Measurements from ENCODE around the gene PPM1F.

The PPM1F gene

DNA sequence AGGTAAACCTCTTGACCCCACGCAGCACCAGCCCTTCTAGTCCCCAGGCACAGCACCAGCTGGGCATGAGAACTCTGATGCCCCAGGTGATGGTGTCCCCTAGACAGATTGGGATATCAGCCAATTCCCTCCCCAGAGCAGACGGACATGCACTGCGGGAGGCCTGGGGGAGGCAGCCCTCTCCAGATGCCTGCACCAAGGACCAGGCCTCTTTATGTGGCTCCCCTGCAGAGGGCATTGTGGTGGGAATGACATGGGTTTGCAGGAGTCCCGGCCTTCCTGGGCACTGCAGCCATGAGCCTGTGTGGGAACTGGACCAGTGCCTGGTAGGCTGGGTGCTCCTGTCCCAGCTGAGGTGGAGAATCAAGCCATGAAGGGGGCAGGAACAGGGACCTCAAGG is 25.9 kb downstream of the PPM1F start:
- no peak for DNase-seq (ENCODE audit: low read depth)

DNA sequence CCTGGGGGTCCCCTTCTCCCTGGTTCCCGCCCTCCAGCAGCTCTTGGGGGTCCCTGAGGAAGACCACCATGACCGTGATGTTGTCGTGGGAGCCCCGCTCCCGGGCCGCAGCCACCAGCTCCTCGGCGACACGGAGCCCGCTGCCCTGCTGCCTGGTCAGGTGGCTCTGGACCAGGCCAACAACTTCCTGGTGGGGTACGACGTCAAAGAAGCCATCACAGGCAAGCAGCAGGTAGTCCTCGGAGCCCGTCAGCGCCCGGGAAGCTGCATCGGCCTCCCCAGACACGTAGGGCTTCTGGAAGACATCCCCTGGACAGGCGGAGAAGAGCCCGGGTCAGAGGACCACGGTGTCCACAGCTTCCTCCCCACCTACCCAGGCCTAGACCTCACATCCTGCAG is 29.5 kb downstream of the PPM1F start:
- no peak for DNase-seq (ENCODE audit: low read depth)
- H3K4me3 ChIP-seq (ENCODE audit: control insufficient read depth, low read depth, low read length) = no peak overlapping the region
- TF ChIP-seq, protein P1, sequence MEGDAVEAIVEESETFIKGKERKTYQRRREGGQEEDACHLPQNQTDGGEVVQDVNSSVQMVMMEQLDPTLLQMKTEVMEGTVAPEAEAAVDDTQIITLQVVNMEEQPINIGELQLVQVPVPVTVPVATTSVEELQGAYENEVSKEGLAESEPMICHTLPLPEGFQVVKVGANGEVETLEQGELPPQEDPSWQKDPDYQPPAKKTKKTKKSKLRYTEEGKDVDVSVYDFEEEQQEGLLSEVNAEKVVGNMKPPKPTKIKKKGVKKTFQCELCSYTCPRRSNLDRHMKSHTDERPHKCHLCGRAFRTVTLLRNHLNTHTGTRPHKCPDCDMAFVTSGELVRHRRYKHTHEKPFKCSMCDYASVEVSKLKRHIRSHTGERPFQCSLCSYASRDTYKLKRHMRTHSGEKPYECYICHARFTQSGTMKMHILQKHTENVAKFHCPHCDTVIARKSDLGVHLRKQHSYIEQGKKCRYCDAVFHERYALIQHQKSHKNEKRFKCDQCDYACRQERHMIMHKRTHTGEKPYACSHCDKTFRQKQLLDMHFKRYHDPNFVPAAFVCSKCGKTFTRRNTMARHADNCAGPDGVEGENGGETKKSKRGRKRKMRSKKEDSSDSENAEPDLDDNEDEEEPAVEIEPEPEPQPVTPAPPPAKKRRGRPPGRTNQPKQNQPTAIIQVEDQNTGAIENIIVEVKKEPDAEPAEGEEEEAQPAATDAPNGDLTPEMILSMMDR (IDR thresholded peaks at IDR 0.05; ENCODE audit: control insufficient read depth, insufficient read depth, low read depth, low read length, missing control alignments) = no peak

More for the DNA sequence above, 25.9 kb downstream of the PPM1F start:
- no peak overlapping the region for H3K4me3 ChIP-seq (ENCODE audit: control insufficient read depth, low read depth, low read length)
- TF ChIP-seq, protein P1 (IDR thresholded peaks at IDR 0.05; ENCODE audit: control insufficient read depth, insufficient read depth, low read depth, low read length, missing control alignments) = no peak

DNA sequence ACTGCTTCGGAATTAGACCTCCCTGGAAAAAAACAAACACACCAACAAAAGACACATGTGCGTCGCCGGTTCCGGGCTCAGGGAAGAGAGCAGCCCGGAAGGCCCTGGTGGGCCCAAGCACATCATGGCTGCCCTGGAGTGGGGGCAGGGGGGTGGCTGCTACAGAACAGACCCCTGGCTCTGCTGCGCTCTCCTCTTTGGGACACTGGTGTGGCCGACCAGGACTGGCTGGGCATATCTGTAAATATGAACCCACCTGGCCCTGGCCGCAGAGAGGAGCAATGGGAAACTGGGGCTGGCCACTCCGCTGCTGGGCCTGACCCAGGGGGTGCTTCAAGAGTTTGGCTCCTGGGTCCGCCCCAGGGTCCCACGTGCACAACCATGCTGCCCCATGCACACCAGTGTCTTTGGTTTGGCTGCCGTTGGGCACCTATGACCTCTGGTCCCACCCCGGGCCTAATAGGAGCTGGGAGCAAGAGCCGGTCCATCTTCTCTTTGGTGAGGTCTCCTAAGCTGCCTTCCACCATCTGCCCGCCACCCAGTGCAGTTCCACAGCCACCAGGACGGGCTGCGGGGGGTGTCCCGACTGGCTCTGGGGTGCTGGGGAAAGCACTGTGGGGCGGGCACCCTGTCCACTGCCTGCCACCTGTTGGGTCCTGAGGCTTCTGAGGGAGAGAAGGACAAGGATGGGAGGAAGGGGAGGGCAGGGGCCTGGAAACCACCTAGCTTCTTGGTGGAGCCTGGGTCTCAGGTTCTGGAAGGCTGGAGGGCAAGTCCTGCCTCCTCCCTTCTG is 30.1 kb downstream of the PPM1F start:
- DNase-seq (ENCODE audit: low read depth) = no peak
- TF ChIP-seq, protein P1 (IDR thresholded peaks at IDR 0.05; ENCODE audit: control insufficient read depth, insufficient read depth, low read depth, low read length, missing control alignments) = no peak
- H3K4me3 ChIP-seq (ENCODE audit: control insufficient read depth, low read depth, low read length) = no peak overlapping the region

DNA sequence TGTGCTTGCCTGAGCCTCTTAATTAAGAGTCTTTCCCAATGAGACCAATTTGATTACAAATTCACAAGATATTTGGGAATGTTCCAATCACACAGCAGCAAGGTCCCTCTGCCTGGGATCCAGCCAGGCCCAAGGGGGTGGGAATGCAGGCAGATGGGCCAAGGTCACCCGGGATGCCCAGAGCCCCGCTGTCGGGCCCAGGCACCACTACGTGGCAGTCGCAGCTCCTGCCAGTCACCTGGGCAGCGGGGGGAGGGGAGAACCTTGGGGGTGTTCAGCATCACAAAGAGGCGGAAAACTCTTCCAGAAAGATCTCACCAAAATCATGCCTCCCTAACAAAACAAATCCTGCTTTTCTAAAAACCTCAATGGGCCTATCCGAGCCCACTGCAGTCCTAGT is 30.9 kb downstream of the PPM1F start:
- TF ChIP-seq, protein P1 (IDR thresholded peaks at IDR 0.05; ENCODE audit: control insufficient read depth, insufficient read depth, low read depth, low read length, missing control alignments) = no peak
- no peak overlapping the region for H3K4me3 ChIP-seq (ENCODE audit: control insufficient read depth, low read depth, low read length)
- no peak for DNase-seq (ENCODE audit: low read depth)

DNA sequence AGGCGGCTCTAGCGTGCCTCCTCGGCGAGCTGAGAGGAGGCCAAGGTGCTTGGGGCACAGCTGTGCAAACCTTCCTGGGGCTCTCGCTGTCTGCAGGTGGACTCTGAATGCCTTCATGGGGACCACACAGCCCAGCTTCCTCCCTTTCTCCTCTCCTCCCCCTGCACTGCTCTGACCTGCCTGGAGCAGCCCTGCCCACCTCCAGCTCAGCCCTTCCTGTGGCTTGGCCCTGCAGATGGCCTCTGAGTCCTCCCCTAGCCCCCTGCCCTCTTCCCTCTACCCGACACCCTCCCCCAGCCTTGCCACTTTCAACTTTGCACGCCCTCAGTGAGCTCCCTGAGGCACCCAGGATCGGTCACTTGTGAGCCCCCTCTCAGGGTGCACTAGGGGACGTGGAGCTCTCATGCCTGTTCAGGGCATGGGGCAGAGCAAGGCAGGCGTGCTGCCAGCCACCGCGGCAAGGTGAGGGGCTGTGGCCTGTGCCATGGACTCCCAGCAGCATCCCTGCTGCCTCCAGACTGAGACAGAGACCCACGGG is 31.4 kb downstream of the PPM1F start:
- no peak overlapping the region for H3K4me3 ChIP-seq (ENCODE audit: control insufficient read depth, low read depth, low read length)
- TF ChIP-seq, protein P1 (IDR thresholded peaks at IDR 0.05; ENCODE audit: control insufficient read depth, insufficient read depth, low read depth, low read length, missing control alignments) = no peak
- no peak for DNase-seq (ENCODE audit: low read depth)

DNA sequence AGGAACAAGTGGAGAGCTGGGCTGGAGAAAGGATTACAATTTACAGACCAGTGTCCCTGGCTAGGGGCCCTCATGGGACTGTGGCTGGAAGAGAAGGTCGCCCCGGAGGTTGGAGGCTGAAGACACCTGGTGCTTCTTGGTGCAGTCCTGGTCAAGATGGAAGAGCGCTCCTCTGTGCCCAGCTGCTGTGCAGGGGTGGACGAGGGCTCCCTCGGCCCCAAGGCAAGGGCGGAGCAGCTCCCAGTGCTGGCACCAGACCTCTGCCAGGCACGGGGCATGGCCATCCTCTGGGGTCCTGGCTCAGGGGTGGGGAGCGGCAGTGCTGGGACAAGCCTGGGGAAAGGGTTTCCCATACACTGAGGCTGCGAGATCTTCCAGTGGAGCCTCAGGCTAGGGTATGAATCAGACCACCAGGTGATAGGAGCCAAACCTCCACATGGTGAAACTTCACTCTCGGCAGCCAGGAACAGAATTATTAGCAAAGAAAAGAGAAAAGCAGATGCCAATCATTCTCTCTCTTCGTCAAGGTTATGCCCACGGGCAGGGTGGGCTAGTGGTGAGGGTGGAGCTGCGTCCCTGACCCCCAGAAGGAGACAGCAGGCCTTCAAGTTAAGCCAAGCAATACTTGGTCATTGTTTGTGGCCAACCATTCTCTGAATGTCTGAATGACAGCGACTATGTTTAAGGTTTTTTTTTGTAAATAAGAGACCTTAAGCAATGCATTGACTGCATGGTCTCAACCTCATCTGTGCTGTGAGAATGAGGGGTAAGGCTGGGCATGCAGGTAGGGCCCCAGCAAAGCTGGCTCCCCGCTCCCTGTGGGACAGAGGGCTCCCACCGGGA is 32.1 kb downstream of the PPM1F start:
- no peak for DNase-seq (ENCODE audit: low read depth)
- TF ChIP-seq, protein P1 (IDR thresholded peaks at IDR 0.05; ENCODE audit: control insufficient read depth, insufficient read depth, low read depth, low read length, missing control alignments) = no peak
- H3K4me3 ChIP-seq (ENCODE audit: control insufficient read depth, low read depth, low read length) = no peak overlapping the region
